Ammon's horn (tissue), 1 donor: ENCODE results near the gene DKC1.
"Not testable (repeated sequence)": the region's sequence is repeated elsewhere in the genome, so short reads cannot be mapped to it uniquely, and the experiment has no call there.

Experiments
- DNase-seq: peaks from one replicate; pipeline ENCODE4 v3.0.0-alpha.2; 2016; ENCODE audit warnings: low spot score

DKC1 gene

GRCh38 chrX:154818916-154819770 lies 56.5 kb downstream of the DKC1 start:
- DNase-seq, result no peak

DNA sequence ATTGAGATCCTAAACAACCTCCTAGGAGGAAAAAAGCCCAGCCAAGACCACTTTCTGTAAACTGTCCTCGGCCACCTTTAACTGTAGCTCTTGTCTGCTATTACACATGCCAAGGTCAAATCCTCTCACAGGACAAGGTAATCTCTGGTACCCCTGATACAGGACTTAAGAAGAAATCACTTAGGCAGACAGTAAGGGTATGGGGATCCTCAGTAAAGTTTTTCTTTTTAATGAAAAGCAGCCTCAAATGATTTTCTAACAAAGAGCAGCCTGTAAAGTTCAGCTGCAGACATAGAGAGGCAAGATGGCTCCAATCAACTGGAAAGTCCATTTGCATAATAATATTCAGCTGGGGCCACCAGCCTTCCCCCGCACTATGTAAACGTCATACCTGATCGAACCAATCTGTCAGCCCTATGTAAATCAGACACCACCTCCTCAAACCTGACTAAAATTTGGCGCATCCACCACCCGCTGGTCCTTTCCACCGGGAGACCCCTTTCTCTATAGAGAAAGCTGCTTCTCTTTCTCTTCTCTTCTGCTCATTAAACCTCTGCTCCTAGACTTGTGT lies 57.2 kb downstream of the DKC1 start:
- DNase-seq, result no peak

DNA sequence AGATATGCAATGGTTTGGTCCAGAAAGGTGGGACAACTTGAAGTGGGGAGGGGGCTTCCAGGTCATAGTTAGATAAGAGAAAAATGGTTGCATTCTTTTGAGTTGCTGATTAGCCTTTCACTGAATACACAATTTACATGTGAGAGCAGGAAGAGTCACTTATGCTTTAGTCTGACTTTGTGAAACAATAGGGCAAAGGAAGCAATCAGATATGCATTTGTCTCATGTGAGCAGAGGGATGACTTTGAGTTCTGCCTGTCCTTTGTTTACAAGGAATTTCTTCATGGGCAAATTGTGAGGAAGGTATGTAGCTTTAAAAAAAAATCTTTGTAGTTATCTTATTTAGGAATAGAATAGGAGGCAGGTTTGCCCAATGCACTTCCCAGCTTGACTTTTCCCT lies 58.9 kb downstream of the DKC1 start:
- DNase-seq, result no peak

DNA sequence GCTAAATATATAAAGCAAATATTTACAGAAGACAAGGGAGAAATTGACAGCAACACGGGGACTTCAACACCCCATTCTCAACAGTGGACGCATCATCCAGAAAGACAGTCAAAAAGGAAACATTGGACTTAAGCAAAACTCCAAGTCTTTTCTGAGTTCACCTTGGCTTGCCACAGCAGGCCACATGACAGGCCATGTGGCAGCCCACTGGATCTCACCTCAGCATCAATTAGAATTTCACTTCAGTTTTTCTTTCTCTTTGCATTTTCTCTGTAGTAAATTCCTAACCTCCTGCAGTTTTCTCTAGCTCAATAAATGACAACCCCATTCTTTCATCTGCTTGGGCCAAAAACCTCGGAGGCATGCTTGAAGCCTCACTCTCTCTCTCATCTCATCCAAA lies 59.4 kb downstream of the DKC1 start:
- DNase-seq, result no peak

GRCh38 chrX:154824638-154825037 lies 62.0 kb downstream of the DKC1 start:
- DNase-seq, result no peak

DNA sequence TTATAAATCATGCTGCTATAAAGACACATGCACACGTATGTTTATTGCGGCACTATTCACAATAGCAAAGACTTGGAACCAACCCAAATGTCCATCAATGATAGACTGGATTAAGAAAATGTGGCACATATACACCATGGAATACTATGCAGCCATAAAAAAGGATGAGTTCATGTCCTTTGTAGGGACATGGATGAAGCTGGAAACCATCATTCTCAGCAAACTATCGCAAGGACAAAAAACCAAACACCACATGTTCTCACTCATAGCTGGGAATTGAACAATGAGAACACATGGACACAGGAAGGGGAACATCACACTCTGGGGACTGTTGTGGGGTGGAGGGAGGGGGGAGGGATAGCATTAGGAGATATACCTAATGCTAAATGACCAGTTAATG lies 62.9 kb downstream of the DKC1 start:
- not testable (repeated sequence) for DNase-seq
